DMS114 treated with DMSO at 0.1 percent for 48 hours (cell line): Measurements from ENCODE around the gene CCNF.

Experiments
- DNase-seq: peaks from one replicate; lab custom pipeline; 2025; ENCODE audit not compliant: unreplicated experiment; lab: John Stamatoyannopoulos, UW

Gene CCNF

DNA sequence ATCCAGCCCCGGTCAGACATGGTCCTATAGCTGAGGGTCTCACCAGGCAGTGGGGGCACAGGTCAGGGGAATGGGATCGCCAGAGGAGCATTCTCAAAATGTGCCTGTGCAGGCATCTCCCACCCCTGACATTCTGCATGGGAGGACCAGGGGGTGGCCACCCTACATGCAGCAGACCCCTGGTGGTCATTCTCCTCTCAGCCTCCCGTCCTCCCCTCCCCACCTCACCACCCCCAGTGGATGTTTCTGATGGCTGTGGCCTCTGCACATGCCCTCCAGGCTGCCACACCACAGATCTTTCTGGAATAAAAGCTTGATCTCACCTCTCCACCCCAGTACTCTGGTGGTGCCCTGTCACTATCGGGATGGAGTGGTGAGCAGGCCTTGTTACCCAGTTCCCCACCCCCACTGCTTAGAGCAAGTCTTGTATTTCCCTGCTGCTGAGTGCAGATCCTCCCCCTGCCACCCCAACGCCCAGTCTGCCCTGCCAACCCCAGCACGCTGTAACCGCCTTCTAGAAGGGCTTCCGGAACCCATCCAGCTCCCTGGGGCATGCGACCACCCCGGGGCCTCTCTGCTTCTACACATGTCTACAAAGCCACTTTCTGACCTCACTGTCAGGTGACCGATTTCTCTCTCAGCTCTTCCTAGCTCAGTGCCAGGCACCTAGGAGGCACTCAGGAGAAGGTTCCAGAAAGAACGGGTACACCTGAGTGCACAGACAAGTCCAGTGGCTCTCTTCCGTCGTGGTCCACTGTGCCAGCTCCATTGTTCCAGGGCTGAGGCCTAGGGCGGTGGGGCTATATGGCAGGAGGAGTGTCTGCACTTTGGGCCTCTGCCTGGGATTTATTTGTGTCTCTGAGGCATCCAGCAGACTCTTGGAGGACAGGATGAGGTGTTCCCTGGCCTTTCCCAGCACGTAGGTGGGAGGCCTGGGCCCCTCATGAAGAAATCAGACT is 55.0 kb downstream of the CCNF start:
- no peak for DNase-seq

DNA sequence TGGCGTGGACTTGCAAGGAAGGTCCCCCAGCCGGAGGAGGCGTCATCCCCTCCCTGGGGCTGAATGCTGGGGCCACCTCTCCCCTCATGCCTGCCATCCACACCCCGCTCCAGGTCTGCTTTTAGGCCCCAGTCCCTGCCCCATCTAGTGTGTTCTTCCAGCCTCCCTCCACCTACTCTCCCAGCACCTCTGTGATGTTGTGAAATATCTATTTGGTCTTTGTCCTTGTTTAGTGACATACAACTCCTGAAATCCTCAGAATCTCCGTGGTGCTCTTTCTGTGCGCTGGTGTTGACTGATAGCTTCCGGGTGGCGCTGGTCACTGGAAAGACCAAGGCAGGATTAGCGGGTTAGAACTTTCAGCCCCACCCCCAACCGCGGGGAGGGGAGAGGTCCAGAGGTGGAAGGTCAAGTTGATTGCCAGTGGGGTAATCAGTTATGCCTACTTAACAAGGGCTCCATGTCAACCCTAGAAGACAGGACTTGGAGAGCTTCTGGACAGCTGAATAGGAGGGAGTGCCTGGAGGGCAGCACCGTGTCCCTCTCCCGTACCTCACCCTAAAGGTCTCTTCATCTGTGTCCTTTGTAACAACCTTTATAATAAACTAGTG is 55.8 kb downstream of the CCNF start:
- no peak for DNase-seq

- no peak for DNase-seq
Measured at GRCh38 chr16:2485811-2486507, 56.7 kb downstream of the CCNF start.

- DNase-seq, result no peak
Measured at GRCh38 chr16:2486645-2487516, 57.6 kb downstream of the CCNF start.

DNA sequence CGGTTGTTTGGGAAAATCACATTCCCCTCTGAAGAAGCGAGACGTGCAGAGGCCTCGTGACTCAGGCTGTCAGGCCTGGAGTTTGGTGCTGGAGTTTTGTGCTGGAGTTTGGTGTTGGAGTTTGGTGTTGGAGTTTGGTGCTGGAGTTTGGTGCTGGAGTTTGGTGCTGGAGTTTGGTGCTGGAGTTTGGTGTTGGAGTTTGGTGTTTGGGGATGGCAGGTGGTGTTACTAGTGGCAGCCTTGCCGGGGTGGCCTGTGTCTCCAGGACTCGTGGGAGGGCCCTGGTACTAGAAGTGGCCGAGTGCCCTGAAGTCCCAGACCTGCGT is 58.2 kb downstream of the CCNF start:
- DNase-seq, result no peak

DNA sequence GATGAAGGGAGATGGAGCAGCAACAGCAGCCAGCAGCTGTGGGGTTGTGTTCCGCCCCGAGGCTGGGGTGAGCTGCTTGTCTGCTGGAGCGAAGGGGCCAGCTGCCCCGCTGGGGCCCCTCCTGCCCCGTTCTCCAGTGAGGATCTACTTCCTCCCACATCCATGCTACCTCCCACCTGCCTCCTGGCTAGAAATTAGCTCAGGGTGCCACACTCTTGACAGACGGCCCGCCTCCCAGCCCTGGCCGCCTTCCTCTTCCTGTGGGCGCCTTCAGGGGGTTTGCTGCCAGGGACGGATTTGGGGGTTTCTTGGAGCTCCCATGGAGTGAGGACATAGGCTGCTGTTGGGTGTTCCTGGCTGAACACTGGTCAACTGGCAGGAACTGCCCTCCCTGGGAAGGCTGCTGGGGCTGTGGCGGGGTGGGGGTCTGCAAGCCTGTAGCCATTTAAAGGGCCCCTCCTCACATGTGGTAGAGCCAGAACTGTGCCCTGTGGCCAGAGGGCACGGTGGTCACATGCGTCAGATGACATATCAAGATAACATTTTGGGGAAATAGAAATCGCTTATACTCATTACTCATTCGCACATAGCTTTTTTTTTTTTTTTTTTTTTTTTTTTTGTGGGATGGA is 58.8 kb downstream of the CCNF start:
- no peak for DNase-seq

DNA sequence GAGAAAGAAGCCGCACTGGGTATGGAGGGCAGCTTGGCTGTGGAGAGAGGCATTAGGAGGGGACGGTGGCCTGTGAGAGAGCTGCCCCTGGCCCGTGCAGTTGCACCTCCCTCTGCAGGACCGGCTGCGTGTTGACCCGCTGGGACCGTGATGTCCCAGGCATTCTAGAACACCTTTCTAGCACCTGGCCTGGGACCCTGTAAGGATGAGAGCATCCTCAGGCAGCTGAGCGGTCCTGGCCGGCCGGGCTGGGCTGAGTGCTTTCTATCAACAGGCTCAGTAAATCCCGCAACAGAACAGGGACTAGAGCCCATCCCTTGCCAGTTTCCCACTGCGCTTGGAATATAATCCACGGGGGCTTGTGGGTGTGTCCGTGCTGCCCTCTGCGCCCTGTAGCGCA is 60.3 kb downstream of the CCNF start:
- no peak for DNase-seq

- DNase-seq, result no peak
Measured at GRCh38 chr16:2490190-2491105, 61.2 kb downstream of the CCNF start.

GRCh38 chr16:2492292-2492691 is 63.0 kb downstream of the CCNF start:
- no peak for DNase-seq

GRCh38 chr16:2493605-2494004 is 64.4 kb downstream of the CCNF start:
- DNase-seq, result no peak

DNA sequence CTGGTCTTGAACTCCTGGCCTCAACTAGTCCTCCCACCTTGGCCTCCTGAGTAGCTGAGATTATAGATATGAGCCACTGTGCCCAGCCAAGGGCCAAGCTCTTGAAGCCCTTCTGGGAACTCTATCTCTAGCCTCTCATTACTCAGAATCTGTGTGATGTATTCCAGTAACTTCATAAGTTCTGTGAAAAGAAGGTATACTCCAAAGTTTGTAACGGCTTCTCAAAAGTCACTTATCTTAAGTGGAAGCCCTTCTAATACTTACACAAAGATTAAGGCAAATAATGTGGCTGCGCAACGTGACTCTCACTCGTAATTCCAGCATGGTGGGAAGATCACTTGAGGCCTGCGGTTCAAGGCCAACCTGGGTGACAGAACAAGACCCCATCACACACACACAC is 65.4 kb downstream of the CCNF start:
- no peak for DNase-seq

DNA sequence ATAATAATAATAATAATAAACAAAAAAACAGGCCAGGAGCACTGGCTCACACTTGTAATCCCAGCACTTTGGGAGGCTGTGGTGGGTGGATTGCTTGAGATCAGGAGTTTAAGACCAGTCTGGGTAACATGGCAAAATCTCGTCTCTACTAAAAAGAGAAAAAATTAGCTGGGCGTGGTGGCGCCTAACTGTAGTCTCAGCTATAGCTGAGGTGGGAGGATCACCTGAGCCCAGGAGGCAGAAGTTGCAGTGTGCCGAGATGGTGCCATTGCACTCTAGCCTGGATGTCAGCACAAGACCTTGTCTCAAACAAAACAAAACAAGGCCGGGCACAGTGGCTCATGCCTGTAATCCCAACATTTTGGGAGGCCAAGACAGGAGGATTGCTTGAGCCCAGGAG is 65.8 kb downstream of the CCNF start:
- DNase-seq, result no peak

DNA sequence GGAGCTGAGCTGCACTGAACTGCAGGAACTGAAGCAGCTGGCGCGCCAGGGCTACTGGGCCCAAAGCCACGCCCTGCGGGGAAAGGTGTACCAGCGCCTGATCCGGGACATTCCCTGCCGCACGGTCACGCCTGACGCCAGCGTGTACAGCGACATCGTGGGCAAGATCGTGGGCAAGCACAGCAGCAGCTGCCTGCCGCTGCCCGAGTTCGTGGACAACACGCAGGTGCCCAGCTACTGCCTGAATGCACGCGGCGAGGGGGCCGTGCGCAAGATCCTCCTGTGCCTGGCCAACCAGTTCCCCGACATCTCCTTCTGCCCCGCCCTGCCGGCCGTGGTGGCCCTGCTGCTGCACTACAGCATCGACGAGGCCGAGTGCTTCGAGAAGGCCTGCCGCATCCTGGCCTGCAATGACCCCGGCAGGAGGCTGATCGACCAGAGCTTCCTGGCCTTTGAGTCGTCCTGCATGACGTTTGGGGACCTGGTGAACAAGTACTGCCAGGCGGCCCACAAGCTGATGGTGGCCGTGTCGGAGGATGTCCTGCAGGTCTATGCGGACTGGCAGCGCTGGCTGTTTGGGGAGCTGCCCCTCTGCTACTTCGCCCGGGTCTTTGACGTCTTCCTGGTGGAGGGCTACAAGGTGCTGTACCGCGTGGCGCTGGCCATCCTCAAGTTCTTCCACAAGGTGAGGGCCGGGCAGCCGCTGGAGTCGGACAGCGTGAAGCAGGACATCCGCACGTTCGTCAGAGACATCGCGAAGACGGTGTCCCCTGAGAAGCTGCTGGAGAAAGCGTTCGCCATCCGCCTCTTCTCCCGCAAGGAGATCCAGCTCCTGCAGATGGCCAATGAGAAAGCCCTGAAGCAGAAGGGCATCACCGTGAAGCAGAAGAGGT is 67.2 kb downstream of the CCNF start:
- no peak for DNase-seq

DNA sequence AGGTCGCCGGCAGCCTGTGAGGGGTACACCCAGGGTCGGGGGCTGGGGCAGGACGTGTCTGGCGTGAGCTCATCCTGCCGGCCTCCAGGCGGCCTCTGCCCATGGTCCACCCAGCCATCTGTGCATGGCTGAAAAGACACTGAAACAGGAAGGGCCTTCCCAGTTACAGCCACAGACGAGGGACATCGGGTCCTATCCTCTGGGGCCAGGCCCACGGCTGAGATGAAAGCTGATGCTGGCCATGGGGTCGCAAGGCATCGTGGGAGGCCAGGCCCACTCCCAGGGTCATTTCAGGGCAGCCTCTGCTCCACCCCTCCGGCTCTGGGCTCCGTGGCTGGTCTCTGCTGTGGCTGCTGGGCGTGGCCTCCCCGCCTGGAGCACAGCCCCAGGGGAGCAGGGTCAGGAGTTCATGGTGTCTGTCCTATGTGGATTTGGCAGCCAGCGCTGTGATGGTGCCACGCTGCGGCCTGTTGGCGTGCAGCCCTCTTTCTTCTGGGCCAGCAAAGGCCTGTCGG is 67.9 kb downstream of the CCNF start:
- no peak for DNase-seq

GRCh38 chr16:2497695-2498484 is 68.6 kb downstream of the CCNF start:
- DNase-seq, result no peak

GRCh38 chr16:2498531-2499253 is 69.4 kb downstream of the CCNF start:
- no peak for DNase-seq

GRCh38 chr16:2499454-2499853 is 70.2 kb downstream of the CCNF start:
- no peak for DNase-seq
